ENCODE measurements around the gene CLEC5A. TPM values are rescaled to one million over a fixed set of nuclear protein-coding genes. Genes with fewer than 3 reads are reported as not detected.
"Not testable (repeated sequence)": the region's sequence is repeated elsewhere in the genome, so short reads cannot be mapped to it uniquely, and the experiment has no call there.

Gene CLEC5A
- total RNA-seq, 1 donor from 2014 or later, result not detected

DNA sequence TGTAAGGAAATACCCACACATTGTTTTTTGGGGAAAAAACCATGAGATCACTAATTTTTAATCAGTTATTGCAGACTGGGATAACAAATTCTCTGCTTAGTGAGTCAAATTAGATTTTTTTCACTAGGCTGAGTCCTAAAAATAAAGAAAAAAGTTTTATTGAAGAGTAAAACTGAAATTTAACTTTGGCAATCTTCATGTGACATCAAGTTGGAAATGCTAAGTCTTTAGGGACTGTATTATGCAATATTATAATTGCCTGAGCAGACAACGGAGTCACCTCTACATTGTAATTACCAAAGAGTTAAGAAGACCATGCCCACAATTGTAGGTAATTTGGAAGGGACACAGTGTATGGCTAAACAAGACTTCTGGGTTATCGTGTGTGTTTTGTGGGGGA lies 2.2 kb upstream of the CLEC5A start:
- no peak for DNase-seq

GRCh38 chr7:141945356-141945755 lies 1.4 kb downstream of the CLEC5A start:
- no peak for DNase-seq

DNA sequence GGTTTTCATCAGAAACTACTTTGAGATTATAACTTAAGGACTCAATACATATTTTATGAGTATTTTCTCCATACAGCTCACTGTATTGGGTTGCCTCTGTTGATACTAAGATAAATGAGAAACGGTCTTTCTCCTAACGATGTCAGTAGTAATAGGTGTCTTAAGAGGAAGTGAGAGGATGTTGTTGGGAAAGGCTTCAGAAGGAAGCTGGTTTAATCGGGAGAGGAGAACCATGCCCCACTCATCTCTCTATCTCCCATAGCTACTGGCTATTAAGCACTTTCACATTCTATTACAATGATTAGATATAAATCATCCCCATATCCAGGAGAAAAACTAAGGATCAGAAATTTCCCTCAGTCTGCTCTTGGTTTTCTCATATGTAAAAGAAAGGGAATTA lies 2.0 kb downstream of the CLEC5A start:
- no peak for DNase-seq

GRCh38 chr7:141943846-141944245 lies 2.9 kb downstream of the CLEC5A start:
- no peak for DNase-seq

GRCh38 chr7:141941075-141941474 lies 5.7 kb downstream of the CLEC5A start:
- DNase-seq, result no peak

DNA sequence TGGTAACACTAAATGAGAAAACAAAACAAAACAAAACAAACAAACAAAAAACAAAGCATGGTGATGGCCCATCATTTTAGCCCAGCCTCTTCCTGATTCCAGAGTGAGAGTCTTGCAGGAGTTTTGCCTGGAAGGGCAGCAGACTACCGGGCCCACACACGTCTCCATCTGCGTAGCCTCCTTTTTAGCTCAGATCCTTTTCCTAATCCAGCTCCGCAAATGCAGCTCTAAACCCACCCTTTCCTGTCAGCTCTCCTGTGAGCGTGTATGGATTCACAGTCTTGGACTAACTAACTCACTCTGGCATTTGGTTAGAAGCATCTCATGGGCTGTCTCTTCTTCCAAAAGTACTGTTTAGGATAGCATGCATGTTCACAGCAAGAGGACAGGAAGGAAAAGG lies 16.6 kb downstream of the CLEC5A start:
- DNase-seq, result no peak

DNA sequence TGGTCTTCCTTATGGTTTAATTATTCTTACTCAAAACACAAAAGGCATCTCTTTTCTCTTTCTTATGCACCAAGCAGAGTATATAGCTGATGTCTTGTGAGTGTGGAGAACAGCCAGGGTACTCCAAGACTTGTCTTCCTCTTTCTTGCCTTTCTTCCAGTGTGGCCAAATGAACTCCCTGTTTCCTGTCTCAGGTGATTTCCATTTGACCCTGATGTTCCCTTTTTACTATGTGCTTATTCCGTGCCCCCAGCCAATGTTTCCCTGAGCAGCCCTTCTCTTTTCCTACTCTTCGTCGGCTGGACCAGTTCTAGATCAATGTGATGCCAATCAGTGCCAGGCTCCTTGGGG lies 18.0 kb downstream of the CLEC5A start:
- DNase-seq, result no peak

DNA sequence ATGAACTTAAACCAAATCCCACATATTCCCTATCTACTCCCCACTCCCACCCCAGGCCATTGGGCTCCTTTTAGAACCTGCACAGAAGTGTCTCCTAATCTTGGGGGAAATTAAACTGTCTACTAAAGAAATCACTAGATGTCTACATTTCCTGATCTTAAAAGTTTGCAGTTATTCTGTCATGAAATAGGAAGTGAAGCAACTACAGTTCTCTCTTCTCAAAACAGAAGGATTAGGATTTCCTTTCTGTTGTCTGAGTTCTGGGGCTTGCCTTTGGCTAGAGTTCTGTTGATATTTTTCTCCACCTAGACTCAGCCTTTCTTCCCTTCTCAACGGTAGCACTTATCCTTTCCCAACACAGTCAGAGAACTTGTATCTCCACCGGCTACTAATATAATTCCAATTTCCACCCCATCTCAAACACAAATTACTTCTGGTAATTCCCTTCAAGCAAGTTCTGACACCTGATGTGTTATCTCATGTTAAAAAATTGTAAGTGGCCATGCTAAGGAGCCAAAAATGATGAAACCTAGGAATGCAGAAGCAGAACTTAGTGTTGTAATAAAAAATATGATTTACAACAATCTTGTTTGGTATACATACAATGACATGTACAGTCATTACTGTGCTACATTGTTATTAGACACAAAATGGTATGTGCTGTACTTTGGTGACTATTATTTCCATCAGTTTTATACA lies 18.5 kb downstream of the CLEC5A start:
- DNase-seq, result no peak

DNA sequence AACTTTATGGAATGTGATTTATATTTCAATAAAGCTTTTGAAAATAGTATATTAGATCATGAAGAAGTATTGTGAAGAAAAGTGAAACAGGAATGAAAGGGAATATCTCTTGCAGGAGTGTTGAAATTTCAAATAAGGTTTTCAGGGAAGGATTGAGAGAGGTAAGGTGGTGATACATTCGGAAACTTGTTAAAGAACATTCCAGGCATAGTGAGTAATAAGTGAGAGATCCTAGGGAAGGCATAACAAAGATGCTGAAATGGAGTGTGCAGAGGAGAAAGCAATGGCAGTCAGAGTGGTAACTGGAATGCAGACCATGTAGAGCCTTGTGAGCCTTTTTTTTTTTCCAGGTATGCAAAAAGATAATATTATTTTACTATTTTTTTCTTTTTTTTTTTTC lies 26.5 kb downstream of the CLEC5A start:
- DNase-seq, result no peak

GRCh38 chr7:141916099-141916498 lies 30.7 kb downstream of the CLEC5A start, which contains the start of gene OR9A4:
OR9A4 (plus strand) TSS chr7:141916399; CDS start chr7:141918876, 2,477 bp downstream.
- no peak for DNase-seq

GRCh38 chr7:141915565-141915964 lies 31.2 kb downstream of the CLEC5A start:
- no peak for DNase-seq

GRCh38 chr7:141911391-141911790 lies 35.4 kb downstream of the CLEC5A start:
- DNase-seq, result no peak

GRCh38 chr7:141906285-141906684 lies 40.5 kb downstream of the CLEC5A start:
- DNase-seq, result no peak

DNA sequence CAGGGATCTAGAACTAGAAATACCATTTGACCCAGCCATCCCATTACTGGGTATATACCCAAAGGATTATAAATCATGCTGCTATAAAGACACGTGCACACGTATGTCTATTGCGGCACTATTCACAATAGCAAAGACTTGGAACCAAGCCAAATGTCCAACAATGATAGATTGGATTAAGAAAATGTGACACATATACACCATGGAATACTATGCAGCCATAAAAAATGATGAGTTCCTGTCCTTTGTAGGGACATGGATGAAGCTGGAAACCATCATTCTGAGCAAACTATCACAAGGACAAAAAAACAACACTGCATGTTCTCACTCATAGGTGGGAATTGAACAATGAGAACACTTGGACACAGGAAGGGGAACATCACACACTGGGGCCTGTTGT lies 47.4 kb downstream of the CLEC5A start:
- DNase-seq, result not testable (repeated sequence)

- DNase-seq, result no peak
Measured at GRCh38 chr7:141891336-141891735, 55.4 kb downstream of the CLEC5A start.

- DNase-seq, result no peak
Measured at GRCh38 chr7:141889321-141889720, 57.5 kb downstream of the CLEC5A start.

GRCh38 chr7:141884539-141885225 lies 62.1 kb downstream of the CLEC5A start:
- DNase-seq, result no peak

- no peak for DNase-seq
Measured at GRCh38 chr7:141880960-141881359, 65.8 kb downstream of the CLEC5A start.

- DNase-seq, result no peak
Measured at GRCh38 chr7:141877365-141877764, 69.4 kb downstream of the CLEC5A start.

Other genes with a start within 250 kb of the CLEC5A start
- 47.7 TPM for gene DENND11, start 244.8 kb downstream of the CLEC5A start, total RNA-seq
- gene WEE2, start 238.6 kb downstream of the CLEC5A start, total RNA-seq, result 0.16 TPM
- 79.9 TPM for gene SSBP1, start 208.6 kb downstream of the CLEC5A start, total RNA-seq
- gene TAS2R3, start 182.9 kb downstream of the CLEC5A start, total RNA-seq, result 2.5 TPM
- 4.5 TPM for gene TAS2R4, start 170.3 kb downstream of the CLEC5A start, total RNA-seq
- 3.4 TPM for gene TAS2R5, start 156.8 kb downstream of the CLEC5A start, total RNA-seq
- not detected for gene PRSS37, start 105.5 kb downstream of the CLEC5A start, total RNA-seq
- gene OR9A4, start 30.6 kb downstream of the CLEC5A start, total RNA-seq, result 0.31 TPM
- gene TAS2R38, start 26.8 kb upstream of the CLEC5A start, total RNA-seq, result not detected
- 0.16 TPM for gene MGAM, start 48.9 kb upstream of the CLEC5A start, total RNA-seq
- gene MGAM2, start 164.7 kb upstream of the CLEC5A start, total RNA-seq, result not detected

All from occipital lobe (tissue), 2 donors.